GM12874 (cell line): ENCODE measurements around the gene LCE1F.
A peak's percentile ranks its signal among the peaks of the same experiment; 100 is the strongest.

ENCODE experiments used
- CTCF ChIP-seq: IDR thresholded peaks from 2 replicates; pipeline ENCODE4 v1.5.1; 2011; ENCODE audit warnings: low read depth, mild to moderate bottlenecking, control low read depth, low read length, moderate library complexity; ENCODE audit not compliant: insufficient read depth

LCE1F gene

DNA sequence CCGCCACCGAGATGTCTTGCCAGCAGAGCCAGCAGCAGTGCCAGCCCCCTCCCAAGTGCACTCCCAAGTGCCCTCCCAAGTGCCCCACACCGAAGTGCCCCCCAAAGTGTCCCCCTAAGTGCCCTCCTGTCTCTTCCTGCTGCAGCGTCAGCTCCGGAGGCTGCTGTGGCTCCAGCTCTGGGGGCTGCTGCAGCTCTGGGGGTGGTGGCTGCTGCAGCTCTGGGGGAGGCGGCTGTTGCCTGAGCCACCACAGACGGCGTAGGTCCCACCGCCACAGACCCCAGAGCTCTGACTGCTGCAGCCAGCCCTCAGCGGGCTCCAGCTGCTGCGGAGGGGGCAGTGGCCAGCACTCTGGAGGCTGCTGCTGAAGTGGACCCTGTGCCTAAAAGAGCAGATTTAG is 1.4 kb downstream of the LCE1F start:
- no peak for TF ChIP-seq CTCF

- peak; percentile 63 for TF ChIP-seq CTCF
Measured at GRCh38 chr1:152777510-152778137, 2.7 kb downstream of the LCE1F start.

DNA sequence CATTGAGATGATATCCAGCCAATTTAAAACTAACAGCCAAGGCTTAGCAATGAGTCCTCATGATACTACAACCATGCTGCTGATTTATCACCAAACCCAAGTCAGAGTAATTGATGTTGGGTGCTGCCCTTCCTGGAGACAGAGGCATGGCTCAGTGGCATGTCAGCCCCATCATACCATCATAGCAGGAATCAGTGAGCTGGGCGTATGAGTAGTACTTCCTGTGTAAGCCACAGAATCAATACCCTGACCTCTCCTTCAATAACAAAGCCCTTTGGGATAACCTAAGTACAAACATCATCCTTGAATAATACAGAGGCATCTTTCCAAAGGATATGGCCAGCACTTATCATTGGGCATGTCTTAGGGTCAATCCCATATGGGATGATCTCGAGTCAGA is 8.2 kb downstream of the LCE1F start:
- TF ChIP-seq CTCF = no peak

DNA sequence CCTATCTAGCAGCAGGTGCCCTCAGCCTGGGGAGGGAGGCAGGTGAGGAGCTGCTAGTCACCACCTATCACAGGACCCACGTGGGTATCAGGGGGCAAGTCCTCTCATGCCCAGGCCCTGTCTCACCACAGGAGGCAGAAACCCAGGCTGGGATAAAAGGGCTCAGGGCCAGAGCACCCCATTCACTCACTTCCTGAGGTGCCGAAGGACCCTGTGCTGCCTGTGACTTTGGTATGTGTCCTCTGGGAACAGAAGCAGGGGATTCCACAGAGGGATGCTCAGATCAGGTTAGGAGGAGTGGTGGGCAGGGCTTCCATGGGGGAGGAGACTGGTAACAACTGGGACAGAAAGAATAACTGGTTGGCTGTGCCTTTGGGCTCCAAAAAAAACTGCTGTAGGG is 11.1 kb downstream of the LCE1F start, which contains the start of gene LCE1E:
LCE1E (plus strand) TSS at position 181 of the 400 bp plus-strand sequence. CDS start 1,043 bp downstream, outside the sequence.
- no peak for TF ChIP-seq CTCF

DNA sequence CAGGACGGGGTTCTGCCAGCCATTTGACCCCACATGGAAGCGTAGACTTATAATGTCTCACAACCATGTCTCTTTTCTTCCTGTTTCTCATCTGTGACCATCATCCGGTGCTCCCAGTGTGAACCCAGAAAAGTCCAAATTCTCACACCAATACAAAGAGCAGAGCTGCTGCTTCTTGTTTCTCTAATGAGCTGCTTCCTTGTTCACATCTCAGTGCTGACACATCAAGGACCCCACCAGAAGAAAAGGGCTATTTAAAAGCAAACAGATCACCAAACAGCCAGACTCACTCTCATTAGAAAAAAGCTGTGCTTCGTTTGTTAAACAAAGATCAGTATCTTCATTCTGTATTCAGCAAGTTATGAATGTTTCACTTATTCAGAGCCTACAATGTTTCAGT is 20.7 kb downstream of the LCE1F start:
- no peak for TF ChIP-seq CTCF

DNA sequence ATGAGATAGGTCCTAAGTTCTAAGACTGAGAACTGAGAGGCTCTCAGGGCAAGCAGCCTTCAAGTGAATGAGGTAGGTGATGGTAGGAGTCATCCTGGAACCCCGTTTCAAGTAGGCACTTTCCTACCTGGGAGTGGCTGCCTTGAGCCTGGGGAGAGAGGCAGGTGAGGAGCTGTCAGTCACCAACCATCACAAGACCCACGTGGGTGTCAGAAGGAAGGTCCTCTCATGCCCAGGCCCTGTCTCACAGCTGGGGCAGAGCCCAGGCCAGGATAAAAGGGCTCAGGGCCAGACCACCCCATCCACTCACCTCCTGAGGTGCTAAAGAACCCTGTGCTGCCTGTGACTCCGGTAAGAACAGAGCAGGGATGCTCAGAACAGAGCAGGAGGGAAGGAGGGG is 21.5 kb downstream of the LCE1F start, which contains the start of gene LCE1D:
LCE1D (plus strand) TSS at position 301 of the 400 bp plus-strand sequence. CDS start 1,074 bp downstream, outside the sequence.
- no peak for TF ChIP-seq CTCF

GRCh38 chr1:152801333-152801732 is 26.4 kb downstream of the LCE1F start:
- no peak for TF ChIP-seq CTCF
